ENCODE measurements around the gene PEMT. TPM values are rescaled to one million over a fixed set of nuclear protein-coding genes. Genes with fewer than 3 reads are reported as not detected.

PEMT gene
- total RNA-seq, 3 donors from 2014 or later (not counting 1 experiment from before 2014, with no cell fraction given), result 10.3 to 13.6 (median 12.6) TPM

- 92% methylated on average over 13 of the region's 13 CpGs for WGBS (ENCODE audit: insufficient coverage)
- H3K9me3 Mint-ChIP-seq, result no peaks in the 10 kb centered on the region
- H3K4me1 Mint-ChIP-seq, result no peaks in the 10 kb centered on the region
- H3K9me3 ChIP-seq (ENCODE audit: control insufficient read depth, insufficient read depth, low read length), result no peaks in the 10 kb centered on the region
- ATAC-seq (no peak), DNase-seq (no peak)
- no peak overlapping the region for H3K27ac Mint-ChIP-seq
- no peaks in the 10 kb centered on the region for H3K36me3 Mint-ChIP-seq
- no peak overlapping the region for H3K27ac ChIP-seq (ENCODE audit: low read length)
- H3K4me3 ChIP-seq (ENCODE audit: low read length), result no peak overlapping the region
- H3K27me3 ChIP-seq (ENCODE audit: control insufficient read depth, insufficient read depth, low read length), result no peaks in the 10 kb centered on the region
- no peaks in the 10 kb centered on the region for H3K4me1 ChIP-seq (ENCODE audit: control insufficient read depth, insufficient read depth, low read length)
- H3K27me3 Mint-ChIP-seq (ENCODE audit: low read depth in 2 of 2), result no peaks in the 10 kb centered on the region
- no peak overlapping the region for H3K4me3 Mint-ChIP-seq
- no peak for TF ChIP-seq CTCF (IDR thresholded peaks at IDR 0.05)
- no peaks in the 10 kb centered on the region for H3K36me3 ChIP-seq (ENCODE audit: control insufficient read depth, insufficient read depth, low read length)
- intact Hi-C loops (cut with micrococcal nuclease), result no loop called here
Measured at GRCh38 chr17:17563530-17563929, 28.0 kb downstream of the PEMT start.

- WGBS (ENCODE audit: insufficient coverage), result 91% methylated on average over 15 of the region's 15 CpGs
- peak overlapping the region; percentile 26 for H3K27ac ChIP-seq (ENCODE audit: low read length)
- Mint-ChIP-seq H3K27me3 (ENCODE audit: low read depth in 2 of 2) (no peaks in the 10 kb centered on the region), H3K27ac (no peak overlapping the region), H3K4me1 (peaks cover 0 to 4% of the 10 kb centered on the region in 2 donors), H3K9me3 (no peaks in the 10 kb centered on the region), H3K36me3 (no peaks in the 10 kb centered on the region), H3K4me3 (no peak overlapping the region)
- no peaks in the 10 kb centered on the region for H3K4me1 ChIP-seq (ENCODE audit: control insufficient read depth, insufficient read depth, low read length)
- DNase-seq, result no peak
- no peaks in the 10 kb centered on the region for H3K27me3 ChIP-seq (ENCODE audit: control insufficient read depth, insufficient read depth, low read length)
- H3K9me3 ChIP-seq (ENCODE audit: control insufficient read depth, insufficient read depth, low read length), result no peaks in the 10 kb centered on the region
- no peak for ATAC-seq
- intact Hi-C loops (cut with micrococcal nuclease), result no loop called here
- TF ChIP-seq CTCF (IDR thresholded peaks at IDR 0.05), result no peak
- H3K36me3 ChIP-seq (ENCODE audit: control insufficient read depth, insufficient read depth, low read length), result no peaks in the 10 kb centered on the region
- no peak overlapping the region for H3K4me3 ChIP-seq (ENCODE audit: low read length)
Measured at GRCh38 chr17:17562146-17562511, 29.4 kb downstream of the PEMT start.

GRCh38 chr17:17561408-17562145 lies 29.9 kb downstream of the PEMT start:
- intact Hi-C loops (cut with micrococcal nuclease), result no loop called here
- H3K9me3 Mint-ChIP-seq, result no peaks in the 10 kb centered on the region
- Histone ChIP-seq H3K36me3 (ENCODE audit: control insufficient read depth, insufficient read depth, low read length) (no peaks in the 10 kb centered on the region), H3K27ac (ENCODE audit: low read length) (no peak overlapping the region), H3K4me3 (ENCODE audit: low read length) (no peak overlapping the region), H3K27me3 (ENCODE audit: control insufficient read depth, insufficient read depth, low read length) (no peaks in the 10 kb centered on the region), H3K9me3 (ENCODE audit: control insufficient read depth, insufficient read depth, low read length) (no peaks in the 10 kb centered on the region), H3K4me1 (ENCODE audit: control insufficient read depth, insufficient read depth, low read length) (no peaks in the 10 kb centered on the region)
- H3K27me3 Mint-ChIP-seq (ENCODE audit: low read depth in 2 of 2), result no peaks in the 10 kb centered on the region
- H3K4me3 Mint-ChIP-seq, result peak overlapping the region; percentile 56
- DNase-seq (no peak), ATAC-seq (peak in 2 of 3 donors; percentile 36 to 71)
- H3K27ac Mint-ChIP-seq, result no peak overlapping the region
- peaks cover 0 to 5% of the 10 kb centered on the region in 2 donors for H3K4me1 Mint-ChIP-seq
- 81% methylated on average over 30 of the region's 30 CpGs for WGBS (ENCODE audit: insufficient coverage)
- H3K36me3 Mint-ChIP-seq, result no peaks in the 10 kb centered on the region
- no peak for TF ChIP-seq CTCF (IDR thresholded peaks at IDR 0.05)

GRCh38 chr17:17560975-17561374 lies 30.5 kb downstream of the PEMT start:
- Histone ChIP-seq H3K27ac (ENCODE audit: low read length) (no peak overlapping the region), H3K27me3 (ENCODE audit: control insufficient read depth, insufficient read depth, low read length) (no peaks in the 10 kb centered on the region), H3K9me3 (ENCODE audit: control insufficient read depth, insufficient read depth, low read length) (no peaks in the 10 kb centered on the region), H3K4me3 (ENCODE audit: low read length) (no peak overlapping the region), H3K4me1 (ENCODE audit: control insufficient read depth, insufficient read depth, low read length) (no peaks in the 10 kb centered on the region), H3K36me3 (ENCODE audit: control insufficient read depth, insufficient read depth, low read length) (no peaks in the 10 kb centered on the region)
- Mint-ChIP-seq H3K27ac (no peak overlapping the region), H3K36me3 (no peaks in the 10 kb centered on the region), H3K4me3 (no peak overlapping the region), H3K9me3 (no peaks in the 10 kb centered on the region), H3K27me3 (ENCODE audit: low read depth in 2 of 2) (no peaks in the 10 kb centered on the region), H3K4me1 (peaks cover 0 to 5% of the 10 kb centered on the region in 2 donors)
- DNase-seq, result no peak
- 97% methylated on average over 10 of the region's 10 CpGs for WGBS (ENCODE audit: insufficient coverage)
- intact Hi-C loops (cut with micrococcal nuclease), result no loop called here
- no peak for ATAC-seq
- TF ChIP-seq CTCF (IDR thresholded peaks at IDR 0.05), result no peak

Data from natural killer cell (primary cell).